ENCODE results near the gene LDB1. TPM values are rescaled to one million over a fixed set of nuclear protein-coding genes. Genes with fewer than 3 reads are reported as not detected.

LDB1 gene
- total and polyA plus RNA-seq, 2 of the 13 experiments (the other 11 are each of a cell fraction or from before 2014, with no cell fraction given) = 17.2 to 45.5 TPM

DNA sequence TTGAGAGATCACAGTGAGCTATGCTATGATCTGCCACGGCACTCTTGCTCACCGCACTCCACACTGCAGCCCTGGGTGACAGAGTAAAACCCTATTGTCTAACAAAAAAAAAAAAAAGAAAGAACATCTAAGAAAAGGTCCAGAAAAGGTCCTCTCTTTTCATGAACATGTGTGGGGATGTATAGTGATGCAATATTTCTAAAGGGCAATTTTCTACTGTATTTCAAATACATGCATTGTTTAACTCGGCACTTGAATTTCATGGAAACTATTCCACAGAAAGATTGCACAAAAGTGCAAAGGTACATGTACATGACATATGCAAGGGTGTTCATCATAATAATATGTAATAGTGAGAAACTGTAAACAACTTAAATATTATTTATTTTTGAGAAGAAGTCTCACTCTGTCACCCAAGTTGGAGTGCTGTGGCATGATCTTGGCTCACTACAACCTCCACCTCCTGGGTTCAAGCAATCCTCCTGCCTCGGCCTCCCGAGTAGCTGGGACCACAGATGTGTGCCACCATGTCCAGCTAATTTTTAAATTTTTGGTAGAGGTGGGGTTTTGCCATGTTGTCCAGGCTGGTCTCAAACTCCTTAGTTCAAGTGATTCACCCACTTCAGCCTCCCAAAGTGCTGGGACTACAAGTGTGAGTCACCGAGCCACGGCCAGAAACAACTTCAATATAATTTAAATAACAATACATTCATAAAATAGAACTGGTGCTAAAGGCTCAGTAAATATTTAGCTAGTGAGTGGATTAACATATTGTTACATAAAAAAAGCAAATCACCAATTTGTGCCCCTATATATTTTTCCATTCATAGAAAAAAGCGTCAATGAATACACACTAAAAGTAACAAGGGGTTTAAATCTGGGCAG is 11.4 kb upstream of the LDB1 start:
- TF ChIP-seq, protein P1, sequence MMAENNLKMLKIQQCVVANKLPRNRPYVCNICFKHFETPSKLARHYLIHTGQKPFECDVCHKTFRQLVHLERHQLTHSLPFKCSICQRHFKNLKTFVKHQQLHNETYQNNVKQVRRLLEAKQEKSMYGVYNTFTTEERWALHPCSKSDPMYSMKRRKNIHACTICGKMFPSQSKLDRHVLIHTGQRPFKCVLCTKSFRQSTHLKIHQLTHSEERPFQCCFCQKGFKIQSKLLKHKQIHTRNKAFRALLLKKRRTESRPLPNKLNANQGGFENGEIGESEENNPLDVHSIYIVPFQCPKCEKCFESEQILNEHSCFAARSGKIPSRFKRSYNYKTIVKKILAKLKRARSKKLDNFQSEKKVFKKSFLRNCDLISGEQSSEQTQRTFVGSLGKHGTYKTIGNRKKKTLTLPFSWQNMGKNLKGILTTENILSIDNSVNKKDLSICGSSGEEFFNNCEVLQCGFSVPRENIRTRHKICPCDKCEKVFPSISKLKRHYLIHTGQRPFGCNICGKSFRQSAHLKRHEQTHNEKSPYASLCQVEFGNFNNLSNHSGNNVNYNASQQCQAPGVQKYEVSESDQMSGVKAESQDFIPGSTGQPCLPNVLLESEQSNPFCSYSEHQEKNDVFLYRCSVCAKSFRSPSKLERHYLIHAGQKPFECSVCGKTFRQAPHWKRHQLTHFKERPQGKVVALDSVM (CRISPR knock-in tag; IDR thresholded peaks at IDR 0.05) = peak; percentile 90
- TF ChIP-seq ATF7 (IDR thresholded peaks at IDR 0.05) (peak; percentile 24; the same call in 1 of the 2 replicates), ATF7 (CRISPR knock-in tag; IDR thresholded peaks at IDR 0.05) (no peak), CREB1 (IDR thresholded peaks at IDR 0.05) (no peak), CREB1 (CRISPR knock-in tag; IDR thresholded peaks at IDR 0.05) (no peak), BCL6 (CRISPR knock-in tag; IDR thresholded peaks at IDR 0.05) (0 out of 2 replicates have a peak, but pooled peaks have one; percentile 22), CEBPG (CRISPR knock-in tag; IDR thresholded peaks at IDR 0.05) (peak; percentile 49), FOXP1 (IDR thresholded peaks at IDR 0.05) (no peak), FOXP1 (CRISPR knock-in tag; IDR thresholded peaks at IDR 0.05) (0 out of 2 replicates have a peak, but pooled peaks have one; percentile 4), ZSCAN30 (CRISPR knock-in tag; IDR thresholded peaks at IDR 0.05) (no peak), ZNF572 (CRISPR knock-in tag; IDR thresholded peaks at IDR 0.05) (no peak), CEBPB (IDR thresholded peaks at IDR 0.05; ENCODE audit: borderline replicate concordance, low read depth, low read length) (peak; percentile 77)
- TF ChIP-seq, protein P2, sequence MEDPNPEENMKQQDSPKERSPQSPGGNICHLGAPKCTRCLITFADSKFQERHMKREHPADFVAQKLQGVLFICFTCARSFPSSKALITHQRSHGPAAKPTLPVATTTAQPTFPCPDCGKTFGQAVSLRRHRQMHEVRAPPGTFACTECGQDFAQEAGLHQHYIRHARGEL (CRISPR knock-in tag; IDR thresholded peaks at IDR 0.05) = no peak
- TF ChIP-seq, protein P3, sequence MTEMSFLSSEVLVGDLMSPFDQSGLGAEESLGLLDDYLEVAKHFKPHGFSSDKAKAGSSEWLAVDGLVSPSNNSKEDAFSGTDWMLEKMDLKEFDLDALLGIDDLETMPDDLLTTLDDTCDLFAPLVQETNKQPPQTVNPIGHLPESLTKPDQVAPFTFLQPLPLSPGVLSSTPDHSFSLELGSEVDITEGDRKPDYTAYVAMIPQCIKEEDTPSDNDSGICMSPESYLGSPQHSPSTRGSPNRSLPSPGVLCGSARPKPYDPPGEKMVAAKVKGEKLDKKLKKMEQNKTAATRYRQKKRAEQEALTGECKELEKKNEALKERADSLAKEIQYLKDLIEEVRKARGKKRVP (CRISPR knock-in tag; IDR thresholded peaks at IDR 0.05) = peak in 1 of 2 experiments; percentile 64; a peak in 2 of 4 replicates
- H3K79me2 ChIP-seq (ENCODE audit: insufficient read depth, low read length) = peaks cover 36% of the 10 kb centered on the region
- H3K4me3 ChIP-seq (replicated peaks in 1 of 3; ENCODE audit: insufficient read depth in 1 of 3, low read depth in 2 of 3, low read length in 3 of 3) = peak overlapping the region in 2 of 3 experiments; percentile 92 to 96; a peak in 4 of 6 replicates
- BruUV-seq (replicated peaks) = no TSS peak
- CTCF ChIA-PET (ENCODE audit: low intra/inter-chr PET ratio, low total read pairs) = interaction anchor here (0.9 kb wide), 1 partner anchor 11 kb away, joined by 3 read pairs; no protein-coding TSS in a partner anchor
- POLR2A ChIA-PET = interaction anchor here (0.7 to 1.9 kb wide), 3 partner anchors 17 to 76 kb away, joined by 3 to 11 read pairs (median 3); partner anchors contain the start of gene NOLC1
- H4K20me1 ChIP-seq (ENCODE audit: insufficient read depth, low read length) = peaks cover 28% of the 10 kb centered on the region
- no peak overlapping the region for H3K27ac ChIP-seq (ENCODE audit: extremely low read length, insufficient read depth, low read length)
- in situ Hi-C loops (cut with HindIII; ENCODE audit: extremely low pct_ligation_motif_present, low pct_unique_long_range_greater_than_20kb) (no loop called here), intact Hi-C loops (cut with micrococcal nuclease; ENCODE audit: unreplicated experiment) (loop anchor here (1.0 kb wide), 1 partner anchor 21 kb away; the partner anchor contains the start of gene NOLC1)
- H3K4me1 ChIP-seq (ENCODE audit: insufficient read depth, low read length) = peaks cover 41% of the 10 kb centered on the region
- peaks cover 0 to 6% of the 10 kb centered on the region in 2 experiments; a peak in 1 of 5 replicates for H3K36me3 ChIP-seq (replicated peaks in 1 of 2; ENCODE audit: control insufficient read depth in 1 of 2, insufficient read depth in 2 of 2, low read length in 2 of 2)
- H3K4me2 ChIP-seq (ENCODE audit: low read depth, low read length) = peak overlapping the region; percentile 91
- no peak for FAIRE-seq
- peak; percentile 37 for DNase-seq (ENCODE audit: low spot score)
- no peaks in the 10 kb centered on the region for H3K9me3 ChIP-seq (ENCODE audit: low read length)
- peak overlapping the region; percentile 100 for H2AFZ ChIP-seq (ENCODE audit: low read length)
- 16% methylated on average over 8 of the region's 8 CpGs for WGBS (ENCODE audit: low lambda C conversion rate)
- peak overlapping the region; percentile 93 for H3K9ac ChIP-seq (ENCODE audit: insufficient read depth, low read depth, low read length)
- peaks cover 0 to 4% of the 10 kb centered on the region in 2 experiments; a peak in 1 of 5 replicates for H3K27me3 ChIP-seq (ENCODE audit: control insufficient read depth in 1 of 2, insufficient read depth in 2 of 2, low read length in 2 of 2)
- no peak for ATAC-seq
